Panc1 (cell line): ENCODE measurements around the gene SLC22A23. TPM values are rescaled to one million over a fixed set of nuclear protein-coding genes. Genes with fewer than 3 reads are reported as not detected.

Source experiments
- ATAC-seq: fragments of 200-7000 bp; cut with Tn5 transposase; 2 replicates; pipeline ENCODE4 v1.9.1; 2020; ENCODE audit warnings: mild to moderate bottlenecking, moderate library complexity
- BruUV-seq: library from RNA; stranded (reverse); fragments of 400-500 nt; replicated peaks from 2 replicates; lab custom pipeline; 2021; lab: Mats Ljungman, UMichigan
- CTCF ChIA-PET: fragments of 300-600 bp; sonication (Branson Sonifier 250); formaldehyde crosslinking; loops from one replicate; lab custom pipeline; 2022; ENCODE audit warnings: antibody characterized with exemption; lab: Charles Lee
- POLR2A ChIA-PET: fragments of 300-600 bp; sonication (Branson Sonifier 250); formaldehyde crosslinking; loops from one replicate; lab custom pipeline; 2022; ENCODE audit warnings: antibody characterized with exemption; lab: Charles Lee
- DNase-seq: peaks from one replicate; pipeline ENCODE4 v3.0.0-alpha.2; 2010; ENCODE audit warnings: low read depth, low spot score
- H3K27ac ChIP-seq: 2 replicates; pipeline ENCODE4 v1.5.1; 2011; ENCODE audit warnings: mild to moderate bottlenecking, low read length, inconsistent platforms
- H3K27me3 ChIP-seq: fragments of 200-500 bp; sonication (Bioruptor generic); 2 replicates; pipeline ENCODE4 v1.6.0; 2014; ENCODE audit warnings: low read length, inconsistent platforms; ENCODE audit not compliant: control insufficient read depth, insufficient read depth
- H3K36me3 ChIP-seq: fragments of 200-500 bp; sonication (Bioruptor generic); 2 replicates; pipeline ENCODE4 v1.5.1; 2014; ENCODE audit warnings: inconsistent platforms, mild to moderate bottlenecking, low read length, moderate library complexity; ENCODE audit not compliant: control insufficient read depth, insufficient read depth
- H3K4me1 ChIP-seq: 2 replicates; pipeline ENCODE4 v1.5.1; 2011; ENCODE audit warnings: inconsistent platforms, mild to moderate bottlenecking, low read length, moderate library complexity; ENCODE audit not compliant: control insufficient read depth, insufficient read depth
- H3K4me3 ChIP-seq, 2 experiments: 2 replicates each; pipeline ENCODE4 v1.5.1; 2011 to 2012; ENCODE audit warnings: low read depth in 2 of 2, low read length in 2 of 2, mild to moderate bottlenecking in 2 of 2, inconsistent platforms in 1 of 2, moderate library complexity in 1 of 2
- H3K9me3 ChIP-seq: fragments of 200-500 bp; sonication (Bioruptor generic); 2 replicates; pipeline ENCODE4 v1.5.1; 2014; ENCODE audit warnings: low read depth, mild to moderate bottlenecking, inconsistent platforms, low read length, moderate library complexity; ENCODE audit not compliant: control insufficient read depth, insufficient read depth
- CTCF ChIP-seq: fragments of 450-650 bp; IDR thresholded peaks from 2 replicates; pipeline ENCODE4 v1.5.1; 2017; ENCODE audit warnings: mild to moderate bottlenecking
- POLR2AphosphoS5 ChIP-seq: IDR thresholded peaks from 2 replicates; pipeline ENCODE4 v1.6.1; 2012; ENCODE audit warnings: mild to moderate bottlenecking, low read depth, low read length, moderate library complexity
- REST ChIP-seq, 2 experiments: IDR thresholded peaks; 2 replicates each; pipeline ENCODE4 v1.6.1; 2011 to 2012; ENCODE audit warnings: low read depth in 2 of 2, control low read depth in 1 of 2, low read length in 1 of 2, mild to moderate bottlenecking in 1 of 2, moderate library complexity in 1 of 2; ENCODE audit not compliant: insufficient read depth in 1 of 2
- SIN3A ChIP-seq: IDR thresholded peaks from 2 replicates; pipeline ENCODE4 v1.6.1; 2012; ENCODE audit warnings: low read depth, mild to moderate bottlenecking, low read length, moderate library complexity, borderline replicate concordance; ENCODE audit not compliant: insufficient read depth
- TCF7L2 ChIP-seq: IDR thresholded peaks from 2 replicates; pipeline ENCODE4 v1.6.1; 2011; ENCODE audit warnings: mild to moderate bottlenecking, low read depth, low read length, inconsistent platforms
- in situ Hi-C: cut with HindIII; loops from 2 replicates; pipeline ENCODE4 v1.10.0; 2016; ENCODE audit warnings: low sequenced_read_pairs, low pct_unique_long_range_greater_than_20kb
- intact Hi-C: fragments of 100-400 bp; cut with micrococcal nuclease; formaldehyde crosslinking; loops from one replicate; pipeline ENCODE4 v1.10.0; 2022; ENCODE audit not compliant: unreplicated experiment
- total RNA-seq: library from RNA; stranded (reverse); gene quantifications from one replicate; pipeline ENCODE4 v1.2.1, GENCODE V29; 2021; ENCODE audit not compliant: unreplicated experiment

Gene SLC22A23
- total RNA-seq, 1 experiment from 2014 or later: 4.5 TPM

DNA sequence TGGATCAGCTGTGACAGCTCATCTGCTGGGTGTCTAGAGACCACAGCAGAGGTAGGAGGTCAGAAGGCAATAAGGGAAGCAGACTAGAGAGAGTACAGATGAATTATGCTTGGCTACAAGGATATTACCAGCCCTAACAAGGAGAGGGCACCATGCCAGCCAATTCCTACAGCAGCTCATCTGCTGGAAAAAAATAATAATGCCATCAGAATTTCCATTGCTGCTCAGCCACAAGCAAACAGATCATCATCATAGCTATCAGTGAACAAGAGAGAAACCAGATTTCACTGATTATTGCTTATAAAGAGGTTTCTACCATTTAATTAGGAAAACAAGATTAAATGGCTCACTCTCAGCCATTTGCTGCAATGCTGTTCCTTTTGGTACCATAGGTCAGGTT lies 131.6 kb downstream of the SLC22A23 start:
- H3K4me3 ChIP-seq: no peak overlapping the region
- H3K4me1 ChIP-seq: peaks cover 5% of the 10 kb centered on the region; the same call in 1 of the 2 replicates
- in situ Hi-C loops (no loop called here), intact Hi-C loops (no loop called here)
- DNase-seq: no peak
- no peak overlapping the region for H3K27ac ChIP-seq
- ATAC-seq: no peak
- no peaks in the 10 kb centered on the region for H3K36me3 ChIP-seq
- BruUV-seq: no TSS peak
- no peaks in the 10 kb centered on the region for H3K27me3 ChIP-seq
- H3K9me3 ChIP-seq: no peaks in the 10 kb centered on the region
- ChIA-PET CTCF (no interaction called here), POLR2A (no interaction called here)
- TF ChIP-seq REST (IDR thresholded peaks at IDR 0.05; ENCODE audit: insufficient read depth in 1 of 2, low read depth in 2 of 2, low read length in 1 of 2) (no peak), TCF7L2 (no peak), POLR2AphosphoS5 (no peak), CTCF (no peak), SIN3A (no peak)

DNA sequence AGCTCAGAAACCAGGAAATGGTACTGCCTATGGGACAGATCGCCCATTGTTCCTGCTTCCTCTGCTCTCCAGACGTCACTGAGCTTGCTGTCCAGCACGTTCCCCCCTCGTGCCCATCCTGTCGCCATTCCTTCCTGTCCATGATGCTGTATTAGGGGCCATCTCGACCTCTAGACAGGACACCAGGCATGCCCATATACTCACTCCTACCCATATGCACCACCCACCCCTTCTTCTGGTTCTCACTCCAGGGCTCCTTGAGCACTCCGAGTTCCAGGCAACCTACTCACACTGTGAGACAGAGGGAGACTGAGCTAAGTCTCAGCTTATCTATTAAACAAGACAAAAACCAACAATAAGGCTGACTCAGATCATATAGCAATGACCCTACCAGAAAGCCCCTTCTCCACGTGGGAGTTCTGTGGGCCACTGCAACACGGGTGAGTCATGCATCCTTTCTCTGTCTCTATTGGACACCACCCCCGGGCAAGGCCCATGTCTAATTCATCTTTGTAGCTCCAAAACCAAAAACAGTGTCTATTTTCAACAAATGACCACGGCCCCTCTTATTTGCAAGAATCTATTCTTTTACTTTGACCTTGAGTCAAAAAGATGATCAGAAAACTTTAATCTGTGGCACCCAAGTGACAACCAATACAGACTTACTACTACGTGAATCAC lies 132.4 kb downstream of the SLC22A23 start:
- DNase-seq: no peak
- BruUV-seq: no TSS peak
- intact Hi-C loops: loop anchor here (1.0 kb wide), 1 partner anchor 9 kb away; no protein-coding TSS in a partner anchor
- Histone ChIP-seq H3K4me3 (no peak overlapping the region), H3K4me1 (peaks cover 5% of the 10 kb centered on the region; the same call in 1 of the 2 replicates), H3K36me3 (no peaks in the 10 kb centered on the region), H3K27me3 (no peaks in the 10 kb centered on the region), H3K27ac (no peak overlapping the region), H3K9me3 (no peaks in the 10 kb centered on the region)
- in situ Hi-C loops: no loop called here
- no peak for TF ChIP-seq TCF7L2
- peak; percentile 70 for ATAC-seq
- CTCF ChIA-PET: interaction anchor here (0.6 kb wide), 1 partner anchor 608 kb away, joined by 6 read pairs; no protein-coding TSS in a partner anchor
- POLR2A ChIA-PET: no interaction called here

DNA sequence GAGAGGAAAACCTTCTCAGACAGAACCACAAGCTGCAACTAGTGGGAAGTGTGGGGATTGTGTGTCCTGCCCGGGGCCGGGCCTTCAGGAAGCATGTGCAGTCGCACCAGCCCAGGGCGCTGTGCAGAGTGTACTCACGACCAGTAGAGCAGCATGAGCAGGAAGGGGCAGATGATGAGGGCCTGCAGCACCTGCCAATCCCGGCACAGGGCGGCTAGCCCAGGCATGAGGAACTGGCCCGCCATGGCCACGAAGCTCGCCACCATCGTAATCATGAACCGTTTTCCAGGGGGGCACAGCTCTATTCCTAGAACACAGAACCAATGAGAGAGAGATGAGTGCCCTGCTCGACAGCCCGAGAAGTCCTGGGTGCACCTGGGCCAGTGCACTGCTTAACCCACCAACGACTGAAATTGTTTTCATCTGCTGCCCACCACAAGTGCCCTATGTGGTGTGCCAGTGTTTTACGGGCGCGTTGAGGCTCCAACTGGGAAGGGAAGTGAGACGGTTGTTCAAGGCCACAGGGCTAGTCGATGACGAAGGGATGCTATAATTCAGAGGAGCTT lies 133.1 kb downstream of the SLC22A23 start:
- TF ChIP-seq REST (IDR thresholded peaks at IDR 0.05; ENCODE audit: insufficient read depth in 1 of 2, low read depth in 2 of 2, low read length in 1 of 2) (no peak), SIN3A (no peak), CTCF (no peak), POLR2AphosphoS5 (no peak), TCF7L2 (no peak)
- in situ Hi-C loops (no loop called here), intact Hi-C loops (loop anchor here (1.0 kb wide), 1 partner anchor 8 kb away; no protein-coding TSS in a partner anchor)
- ATAC-seq: no peak
- Histone ChIP-seq H3K4me1 (peaks cover 5% of the 10 kb centered on the region; the same call in 1 of the 2 replicates), H3K36me3 (no peaks in the 10 kb centered on the region), H3K9me3 (no peaks in the 10 kb centered on the region), H3K27ac (no peak overlapping the region), H3K4me3 (no peak overlapping the region), H3K27me3 (no peaks in the 10 kb centered on the region)
- DNase-seq: no peak
- BruUV-seq: no TSS peak
- ChIA-PET POLR2A (no interaction called here), CTCF (interaction anchor here (0.6 kb wide), 1 partner anchor 609 kb away, joined by 6 read pairs; no protein-coding TSS in a partner anchor)
